Amniotic stem cell (primary cell): Measurements from ENCODE around the gene RUFY3.
"Not testable (repeated sequence)": the region's sequence is repeated elsewhere in the genome, so short reads cannot be mapped to it uniquely, and the experiment has no call there.

Experiments used
- DNase-seq: peaks from one replicate; lab custom pipeline; 2025; lab: John Stamatoyannopoulos, UW

RUFY3 gene

GRCh38 chr4:70705183-70706043 lies 16.4 kb upstream of the RUFY3 start:
- DNase-seq, result peak; percentile 36

DNA sequence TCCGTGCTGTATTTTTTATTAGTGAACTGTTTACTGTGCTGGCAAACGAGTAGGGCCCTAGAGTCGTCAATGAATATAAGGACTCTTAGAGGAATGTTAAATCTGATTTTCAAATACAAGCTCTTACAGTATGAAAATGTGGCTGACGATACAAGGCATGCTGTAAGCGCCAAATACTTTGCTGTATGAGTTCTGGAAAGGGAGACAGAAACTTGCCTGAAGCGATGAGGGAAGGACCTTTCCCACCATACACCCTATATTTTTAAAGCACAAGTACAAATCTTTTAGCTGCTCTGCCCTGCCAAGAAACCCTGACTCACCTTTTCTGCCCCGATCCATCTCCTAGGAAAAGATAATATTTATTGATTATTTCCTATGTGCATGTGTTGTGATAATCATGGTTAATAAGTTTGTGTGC lies 15.7 kb upstream of the RUFY3 start:
- DNase-seq, result no peak

GRCh38 chr4:70706516-70706915 lies 15.2 kb upstream of the RUFY3 start:
- no peak for DNase-seq

DNA sequence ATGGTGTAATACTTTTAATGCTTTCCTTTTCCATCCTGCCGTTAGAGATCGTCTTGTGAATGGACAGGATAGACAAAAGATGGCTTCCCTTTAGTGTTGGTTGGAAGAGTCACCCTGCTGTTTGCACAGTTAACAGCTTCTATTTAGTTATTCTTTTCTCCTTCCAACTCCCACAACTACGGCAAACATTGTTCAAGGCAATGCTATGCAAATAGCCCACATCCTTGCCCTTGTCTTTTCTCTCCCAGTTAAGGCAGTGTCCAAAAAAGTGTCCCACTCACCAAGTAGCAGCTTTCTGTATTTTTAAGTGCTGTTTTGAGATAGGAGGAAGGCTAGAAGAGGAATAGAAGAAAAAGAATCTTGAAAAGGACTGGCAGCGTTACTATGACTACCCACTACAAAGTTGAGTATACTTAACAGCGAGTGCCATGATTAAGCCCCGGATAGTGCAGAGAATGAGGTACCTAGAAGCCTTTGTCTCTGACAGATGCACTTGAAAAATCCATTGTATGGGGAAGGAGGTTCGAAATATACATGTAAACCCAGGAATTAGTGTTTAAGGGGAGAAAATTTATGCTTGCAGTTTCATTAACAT lies 12.1 kb upstream of the RUFY3 start:
- DNase-seq, result no peak

GRCh38 chr4:70711599-70711998 lies 10.2 kb upstream of the RUFY3 start:
- no peak for DNase-seq

GRCh38 chr4:70712150-70712549 lies 9.6 kb upstream of the RUFY3 start:
- DNase-seq, result no peak

GRCh38 chr4:70712604-70713452 lies 8.9 kb upstream of the RUFY3 start:
- no peak for DNase-seq

DNA sequence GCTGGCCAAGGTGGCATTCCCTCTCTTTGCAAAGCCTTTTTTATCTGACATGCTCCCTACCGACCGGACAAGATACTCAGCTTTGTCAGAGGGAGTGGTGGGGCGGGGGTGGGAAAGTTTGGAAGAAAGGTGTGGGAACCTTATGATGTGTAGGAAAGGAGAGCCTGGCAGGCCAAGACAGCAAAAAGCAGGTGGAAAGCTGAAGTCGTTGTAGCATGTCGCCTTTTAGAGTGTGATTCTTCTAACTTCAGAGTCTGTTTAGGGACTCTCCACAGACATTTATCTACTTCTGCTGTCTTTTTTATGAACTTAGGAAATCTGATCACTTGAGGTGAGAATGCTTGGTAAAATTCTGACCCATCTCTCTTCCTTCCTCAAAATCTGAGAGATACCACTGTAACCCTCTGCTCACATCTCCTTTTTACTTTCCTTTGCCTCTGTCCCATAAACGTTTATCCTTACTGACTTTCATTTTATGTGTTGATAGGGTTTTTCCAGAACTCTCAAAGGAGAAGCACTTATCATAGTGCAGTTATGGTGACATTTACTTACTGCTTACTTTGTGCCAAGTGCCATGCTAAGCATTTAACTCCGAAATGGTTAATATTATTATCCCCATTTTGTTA lies 8.2 kb upstream of the RUFY3 start:
- DNase-seq, result no peak

DNA sequence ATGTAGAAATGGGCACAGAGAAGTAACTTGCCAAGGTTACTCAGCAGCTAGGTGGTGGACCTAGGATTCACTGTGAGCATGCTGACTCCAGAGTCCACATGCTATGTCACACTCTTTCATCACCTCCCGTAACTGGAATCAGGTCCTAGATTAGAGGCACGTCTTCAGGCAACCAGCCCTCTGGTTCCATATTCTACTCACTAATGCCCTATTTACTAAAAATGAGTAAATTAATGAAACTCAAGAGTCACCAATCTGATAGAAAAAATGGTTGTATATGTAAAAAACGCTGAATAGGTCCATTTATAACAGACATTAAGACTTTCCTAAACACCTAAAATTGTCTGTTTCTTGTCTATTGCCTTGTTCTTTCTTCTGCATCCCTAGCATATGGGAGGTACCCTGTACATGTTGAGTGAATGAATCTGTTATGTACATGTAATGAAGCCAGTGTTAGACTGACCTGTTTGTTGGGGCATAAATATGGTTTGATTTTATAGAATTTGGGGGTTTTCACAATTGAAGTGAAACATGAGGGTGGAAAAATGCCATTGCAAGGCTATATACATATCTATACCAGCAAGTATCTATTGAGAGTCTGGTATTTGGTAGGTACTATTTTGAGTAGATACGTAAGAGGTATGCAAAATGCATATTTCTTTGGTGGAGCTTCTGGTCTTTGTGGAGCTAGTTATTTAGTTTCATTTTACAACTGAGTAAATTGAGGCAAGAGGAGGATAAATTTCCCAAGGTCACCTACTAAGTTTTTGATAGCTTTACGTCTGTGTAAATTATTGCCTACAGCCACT lies 7.5 kb upstream of the RUFY3 start:
- no peak for DNase-seq

DNA sequence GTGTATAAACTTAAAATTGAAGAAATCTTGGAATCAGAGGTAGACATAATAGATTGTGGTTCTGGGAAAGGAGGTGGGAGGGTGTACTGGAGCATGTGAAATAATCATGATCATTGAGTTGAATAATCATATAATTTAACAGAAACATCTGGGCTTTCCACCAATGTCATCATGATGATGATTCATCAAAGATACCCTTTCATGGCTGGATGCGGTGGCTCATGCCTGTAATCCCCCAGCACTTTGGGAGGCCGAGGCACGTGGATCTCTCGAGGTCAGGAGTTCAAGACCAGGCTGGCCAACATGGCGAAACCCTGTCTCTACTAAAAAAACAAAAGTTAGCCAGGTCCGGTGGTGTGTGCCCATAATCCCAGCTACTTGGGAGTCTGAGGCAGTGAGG lies 6.7 kb upstream of the RUFY3 start:
- no peak for DNase-seq

DNA sequence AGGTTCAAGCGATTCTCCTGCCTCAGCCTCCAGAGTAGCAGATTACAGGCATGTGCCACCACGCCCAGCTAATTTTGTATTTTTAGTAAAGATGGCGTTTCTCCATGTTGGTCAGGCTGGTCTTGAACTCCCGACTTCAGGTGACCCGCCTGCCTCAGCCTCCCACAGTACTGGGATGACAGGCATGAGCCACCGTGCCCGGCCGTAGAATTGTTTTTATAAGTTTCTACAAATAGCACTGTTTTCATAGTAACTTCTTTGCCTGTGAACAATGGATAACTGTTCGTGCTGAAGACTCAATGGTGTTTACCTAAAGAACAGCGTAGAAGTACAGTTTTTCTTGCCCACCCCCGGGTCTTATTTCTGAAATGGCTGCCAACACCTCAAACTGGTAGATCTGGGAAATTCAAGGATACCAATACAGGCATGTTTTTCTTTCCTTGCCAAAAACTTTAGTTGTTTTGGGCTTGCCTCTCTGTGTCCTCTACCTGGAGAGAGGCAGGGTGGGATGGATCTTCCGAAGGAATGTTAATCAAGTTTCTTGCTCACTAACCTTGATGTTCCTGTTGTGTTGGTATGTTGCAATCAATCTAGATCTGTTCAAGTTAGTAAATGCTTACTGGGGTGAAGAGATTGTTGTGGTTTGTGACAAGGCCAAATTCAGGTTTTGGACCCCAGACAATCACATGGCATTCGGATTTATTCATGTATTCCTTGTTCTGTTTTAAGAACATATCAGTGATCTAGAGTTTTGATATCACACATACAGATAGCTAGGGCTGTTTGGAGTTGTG lies 2.8 kb upstream of the RUFY3 start:
- no peak for DNase-seq

- peak; percentile 19 for DNase-seq
Observed at GRCh38 chr4:70722199-70722791, 531 bp downstream of the RUFY3 start.

GRCh38 chr4:70724463-70724862 lies 2.7 kb downstream of the RUFY3 start:
- DNase-seq, result no peak

- no peak for DNase-seq
Observed at GRCh38 chr4:70725633-70726032, 3.9 kb downstream of the RUFY3 start.

- DNase-seq, result not testable (repeated sequence)
Observed at GRCh38 chr4:70726515-70726914, 4.8 kb downstream of the RUFY3 start.

DNA sequence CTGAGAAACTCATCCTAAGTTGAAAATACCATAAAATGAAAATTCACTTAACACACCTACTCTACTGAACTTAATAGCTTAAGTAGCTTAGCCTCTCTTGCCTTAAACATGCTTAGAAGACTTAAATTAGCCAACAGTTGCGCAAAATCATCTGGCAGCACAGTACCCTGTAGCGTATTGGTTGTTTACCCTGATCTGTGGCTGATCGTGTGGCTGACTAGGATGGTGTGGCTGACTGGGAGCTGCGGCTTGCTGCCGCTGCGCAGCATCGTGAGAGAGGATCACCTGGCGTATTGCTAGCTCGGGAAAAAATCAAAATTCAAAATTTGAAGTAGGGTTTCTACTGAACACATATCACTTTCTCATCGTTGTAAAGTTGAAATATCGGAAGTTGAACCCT lies 6.3 kb downstream of the RUFY3 start:
- DNase-seq, result no peak

- DNase-seq, result not testable (repeated sequence)
Observed at GRCh38 chr4:70732878-70733277, 11.1 kb downstream of the RUFY3 start.

GRCh38 chr4:70734168-70734954 lies 12.6 kb downstream of the RUFY3 start:
- no peak for DNase-seq

DNA sequence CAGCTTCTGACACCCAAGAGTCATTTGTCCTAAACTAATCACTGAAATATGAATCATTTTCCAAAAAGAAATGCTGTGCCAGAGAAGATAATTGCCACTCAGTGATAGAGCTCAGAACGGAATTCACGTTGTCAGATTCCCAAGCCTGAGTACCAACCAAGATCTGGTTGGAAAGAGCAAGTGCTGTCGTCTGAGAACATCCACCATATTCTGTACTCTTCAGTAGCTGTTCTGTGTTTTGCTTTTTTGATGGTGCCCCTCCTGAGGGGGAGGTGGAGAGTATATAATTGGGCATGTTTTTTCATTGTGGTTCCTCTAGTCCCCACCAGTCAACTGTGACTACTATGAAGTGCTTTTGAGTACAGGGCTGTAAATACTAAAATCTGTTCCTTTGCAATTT lies 13.2 kb downstream of the RUFY3 start:
- DNase-seq, result no peak
